Posterior cingulate gyrus (tissue), 11 donors: ENCODE results near the gene SPEF2.

Experiments used
- DNase-seq, 10 donors: peaks; one replicate each; pipeline versions ENCODE4 v3.0.0 to v3.0.0-alpha.2; 2020 to 2021; ENCODE audit warnings: mixed read lengths in 3 of 10
- intact Hi-C: fragments of 100-400 bp; cut with DNase I; formaldehyde crosslinking; loops from one replicate; pipeline ENCODE4 v1.15.1; 2023

SPEF2 gene

GRCh38 chr5:35694481-35694880 is 76.8 kb downstream of the SPEF2 start:
- intact Hi-C loops = no loop called here
- DNase-seq = no peak

DNA sequence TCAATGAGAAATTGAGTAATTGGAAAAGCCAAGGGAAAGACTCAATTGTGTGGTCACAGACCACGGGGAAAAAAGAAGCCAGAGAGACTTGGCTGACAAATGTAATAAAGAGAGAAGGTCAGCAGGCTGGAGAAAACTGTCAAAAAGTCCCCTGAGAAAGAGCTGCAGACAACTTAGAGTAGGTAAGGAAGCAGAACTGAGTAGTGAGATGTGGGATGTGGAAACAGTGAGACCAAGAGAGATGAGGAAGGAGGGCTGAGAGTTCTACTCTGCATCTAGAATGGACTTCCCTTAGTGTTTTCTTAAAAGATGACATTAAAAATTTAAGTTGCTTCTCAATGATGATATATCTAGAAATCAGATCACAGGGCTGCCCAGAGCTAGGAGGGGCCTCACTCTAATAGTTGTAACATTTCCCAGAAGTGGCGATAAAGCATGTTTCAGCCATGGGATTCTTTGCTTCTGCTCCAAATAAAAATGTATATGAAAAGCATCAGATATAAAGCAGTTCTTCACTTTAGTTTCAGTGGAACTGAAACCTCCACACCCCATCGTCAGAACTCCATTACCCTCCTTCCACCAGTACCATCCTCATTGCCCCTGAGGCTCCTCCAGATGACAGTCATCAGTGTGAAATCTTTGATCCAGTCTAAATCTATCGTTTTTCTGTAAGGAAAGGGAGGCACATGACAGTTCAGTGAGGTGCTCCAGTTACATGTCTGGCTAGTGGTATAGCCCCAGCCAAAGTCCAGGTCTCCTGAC is 80.6 kb downstream of the SPEF2 start:
- DNase-seq = no peak
- intact Hi-C loops = no loop called here

- no peak for DNase-seq
- intact Hi-C loops = no loop called here
These were observed 90.0 kb downstream of the SPEF2 start for GRCh38 chr5:35707659-35708058.

GRCh38 chr5:35709688-35710087 is 92.0 kb downstream of the SPEF2 start:
- DNase-seq = no peak
- intact Hi-C loops = no loop called here

DNA sequence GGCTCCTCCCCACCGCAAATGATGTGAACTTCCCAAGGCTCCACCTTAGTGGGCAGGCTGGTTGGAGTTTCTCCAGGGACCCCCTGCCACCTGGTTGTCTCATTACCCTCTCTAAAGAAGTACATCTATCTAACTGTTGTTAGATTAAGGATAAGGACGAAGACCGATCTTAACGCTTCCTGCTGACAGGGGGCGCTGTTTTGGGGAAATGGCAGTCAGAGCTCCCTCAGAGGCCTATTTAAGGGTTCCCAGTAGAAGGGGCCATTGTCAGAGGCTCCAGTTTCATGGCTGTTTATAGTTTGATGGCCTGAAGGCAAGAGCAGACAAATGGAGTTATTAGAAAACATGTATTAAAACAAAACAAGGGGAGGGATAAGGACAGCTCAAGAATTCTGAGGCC is 100.1 kb downstream of the SPEF2 start:
- intact Hi-C loops = no loop called here
- no peak for DNase-seq

DNA sequence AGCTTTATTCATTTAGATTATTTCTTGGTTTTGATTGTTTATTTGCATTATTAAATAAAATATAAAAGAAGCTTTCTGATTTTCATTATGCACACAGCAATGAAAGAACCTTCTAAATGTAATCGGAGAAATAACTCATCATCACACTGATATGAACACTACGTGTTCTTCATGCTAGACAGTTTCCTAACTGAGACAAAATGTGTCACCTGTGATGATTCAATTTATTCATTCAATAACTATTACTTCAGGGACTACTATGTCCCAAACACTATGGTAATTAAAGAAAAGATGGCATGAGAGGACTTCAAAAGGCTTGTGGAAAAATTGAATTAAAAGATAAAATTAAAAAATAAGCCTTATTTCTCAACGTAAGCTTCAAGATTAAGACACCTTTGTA is 118.1 kb downstream of the SPEF2 start:
- no peak for DNase-seq
- intact Hi-C loops = no loop called here

GRCh38 chr5:35736280-35736679 is 118.6 kb downstream of the SPEF2 start:
- intact Hi-C loops = no loop called here
- no peak for DNase-seq

- no peak for DNase-seq
- intact Hi-C loops = no loop called here
These were observed 123.6 kb downstream of the SPEF2 start for GRCh38 chr5:35741126-35741716.

DNA sequence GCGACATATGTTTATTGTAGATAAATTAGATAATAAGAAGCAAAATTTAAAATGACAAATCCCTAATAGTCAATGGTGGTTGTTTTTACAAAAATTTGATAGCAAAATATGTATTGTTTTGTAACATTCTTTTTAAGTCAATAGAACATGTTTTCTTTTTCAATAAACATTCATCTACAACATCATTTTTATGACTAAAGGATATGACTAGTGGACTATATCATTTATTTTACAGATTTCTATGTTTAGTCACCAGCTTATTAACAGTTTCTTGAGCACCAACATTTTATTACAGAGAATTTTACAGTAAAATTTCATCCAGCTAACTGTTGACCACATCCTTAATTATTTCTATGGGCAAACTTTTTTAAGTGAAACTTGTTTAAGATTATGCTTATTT is 124.3 kb downstream of the SPEF2 start:
- DNase-seq = no peak

GRCh38 chr5:35743644-35744043 is 126.0 kb downstream of the SPEF2 start:
- DNase-seq = no peak
- intact Hi-C loops = no loop called here

More for the DNA sequence above, 124.3 kb downstream of the SPEF2 start:
- intact Hi-C loops = no loop called here

DNA sequence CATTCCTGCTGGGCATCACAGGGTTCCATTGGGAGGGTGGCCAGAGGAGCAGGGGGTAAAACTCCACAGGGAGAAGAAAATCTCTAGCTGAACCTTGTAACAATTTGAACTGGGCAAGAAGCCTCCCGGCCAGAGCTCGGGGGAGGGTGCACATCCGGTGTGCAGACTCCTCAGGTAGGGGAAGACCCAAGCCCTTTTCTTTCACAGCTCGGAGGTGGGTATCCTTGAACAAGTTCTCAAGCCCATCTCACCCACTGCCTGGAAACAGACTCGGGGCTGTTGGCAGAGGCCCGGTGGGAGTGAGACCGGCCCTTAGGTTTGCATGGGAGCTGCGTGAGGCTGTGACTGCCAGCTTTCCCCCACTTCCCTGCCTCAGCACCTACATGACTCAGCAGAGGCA is 127.5 kb downstream of the SPEF2 start:
- intact Hi-C loops = no loop called here
- no peak for DNase-seq

DNA sequence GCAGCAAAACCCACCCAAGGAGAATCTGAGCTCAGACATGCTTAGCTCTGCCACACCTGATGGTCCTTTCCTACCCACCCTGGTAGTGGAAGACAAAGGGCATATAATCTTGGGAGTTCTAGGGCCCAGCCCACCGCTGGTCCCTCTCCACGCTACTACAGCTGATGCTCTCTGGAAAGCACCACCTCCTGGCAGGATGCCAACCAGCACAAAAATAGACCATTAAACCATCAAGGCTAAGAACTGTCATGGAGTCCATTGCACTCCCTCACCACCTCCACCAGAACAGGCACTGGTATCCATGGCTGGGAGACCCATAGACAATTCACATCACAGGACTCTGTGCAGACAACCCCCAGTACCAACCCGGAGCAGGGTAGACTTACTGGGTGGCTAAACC is 128.0 kb downstream of the SPEF2 start:
- intact Hi-C loops = no loop called here
- no peak for DNase-seq

- intact Hi-C loops = no loop called here
- no peak for DNase-seq
These were observed 134.3 kb downstream of the SPEF2 start for GRCh38 chr5:35752012-35752411.

DNA sequence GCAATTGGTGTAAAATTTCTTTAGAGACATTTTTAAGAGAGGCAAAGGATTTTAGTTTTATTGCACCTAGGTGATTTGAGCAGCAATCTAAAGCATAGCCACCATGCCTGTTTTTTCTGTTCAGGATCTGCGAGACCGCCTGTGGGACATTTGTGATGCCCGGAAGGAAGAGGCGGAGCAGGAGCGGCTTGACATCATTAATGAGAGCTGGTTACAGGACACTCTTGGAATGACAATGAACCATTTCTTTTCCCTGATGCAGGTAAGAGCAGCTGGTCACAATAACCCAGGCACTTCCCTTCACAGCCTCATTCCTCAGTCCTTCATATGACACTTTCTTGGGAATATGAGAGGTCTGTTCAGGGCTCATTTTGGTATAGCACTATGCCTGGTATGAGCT is 135.8 kb downstream of the SPEF2 start:
- intact Hi-C loops = no loop called here
- no peak for DNase-seq

DNA sequence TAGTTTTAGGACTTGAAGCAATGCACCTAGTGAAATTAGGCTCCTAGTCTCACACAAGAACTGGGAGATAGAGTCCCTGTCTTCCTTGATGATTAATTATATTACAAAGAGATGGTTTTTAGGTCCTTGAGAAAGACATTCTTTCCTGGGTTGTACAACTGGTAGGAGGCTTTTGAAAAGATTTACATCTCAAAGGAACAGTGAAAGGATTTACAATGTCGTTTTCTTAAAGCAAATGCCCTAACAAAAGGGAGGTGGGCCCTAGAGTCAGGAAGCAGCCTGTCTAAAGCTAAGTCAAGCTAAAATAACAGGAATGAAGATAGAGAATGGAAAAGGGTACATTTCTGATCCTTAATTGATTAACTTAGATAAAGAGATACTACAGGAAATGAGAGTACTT is 136.8 kb downstream of the SPEF2 start:
- intact Hi-C loops = no loop called here
- no peak for DNase-seq

DNA sequence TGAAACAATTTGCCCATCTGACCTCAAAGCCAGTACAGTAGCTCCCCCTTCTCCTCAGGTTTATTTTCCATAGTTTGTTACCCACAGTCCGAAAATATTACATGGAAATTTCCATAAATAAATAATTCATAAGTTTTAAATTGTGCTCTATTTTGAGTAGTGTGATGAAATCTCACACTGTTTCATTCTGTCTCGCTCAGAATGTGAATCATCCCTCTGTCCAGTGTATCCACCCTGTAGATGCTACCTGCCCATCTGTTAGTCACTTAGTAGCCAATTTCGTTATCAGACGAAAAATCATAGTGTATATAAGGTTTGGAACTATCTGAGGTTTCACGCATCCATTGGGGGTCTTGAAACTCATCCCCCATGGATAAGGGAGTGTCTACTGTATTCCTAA is 138.3 kb downstream of the SPEF2 start:
- DNase-seq = no peak
- intact Hi-C loops = no loop called here

DNA sequence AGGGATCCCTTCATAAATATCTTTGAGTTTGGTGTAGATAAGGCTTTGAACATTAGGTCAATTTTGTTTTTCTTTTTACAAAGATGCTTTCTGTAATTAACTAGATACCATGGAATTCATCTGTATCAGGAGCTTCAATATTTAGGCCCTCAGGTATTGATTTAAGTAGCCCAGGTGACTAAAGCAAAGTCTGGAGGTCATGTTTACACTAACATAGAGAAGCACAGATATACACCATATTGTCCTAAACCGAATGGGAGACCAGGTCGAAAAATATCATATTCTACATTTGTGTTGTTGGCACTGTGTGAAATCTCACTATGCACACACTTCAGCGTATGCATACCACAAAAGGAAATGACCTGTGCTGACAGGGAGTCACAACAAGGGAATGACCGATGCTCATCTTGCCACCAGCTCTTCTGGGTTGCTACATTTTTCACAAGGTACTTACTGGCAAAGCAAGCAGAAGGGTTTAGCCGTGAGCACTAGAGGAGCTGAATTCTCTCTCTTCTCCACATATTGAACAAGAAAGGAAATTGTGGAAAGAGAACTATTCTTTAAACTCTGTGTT is 140.6 kb downstream of the SPEF2 start:
- intact Hi-C loops = no loop called here
- no peak for DNase-seq

DNA sequence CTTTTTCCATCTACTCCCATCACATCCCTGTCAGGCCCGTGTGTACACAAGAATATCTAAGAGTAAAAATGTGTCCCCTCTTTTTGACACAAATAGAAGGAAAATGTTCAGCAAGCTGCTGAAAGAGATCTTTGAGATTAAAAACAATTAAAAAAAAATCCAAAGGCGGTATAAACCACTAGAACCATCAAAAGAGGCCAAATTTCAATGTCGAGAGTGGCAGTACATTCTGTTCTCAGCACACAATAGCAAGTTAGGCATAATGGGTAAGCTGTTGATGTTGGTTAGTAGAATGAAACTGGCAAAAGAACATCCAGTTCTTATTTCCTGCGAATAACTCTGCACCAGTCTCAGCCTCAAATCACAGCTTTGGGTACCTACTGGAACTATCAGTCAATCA is 143.9 kb downstream of the SPEF2 start:
- intact Hi-C loops = no loop called here

DNA sequence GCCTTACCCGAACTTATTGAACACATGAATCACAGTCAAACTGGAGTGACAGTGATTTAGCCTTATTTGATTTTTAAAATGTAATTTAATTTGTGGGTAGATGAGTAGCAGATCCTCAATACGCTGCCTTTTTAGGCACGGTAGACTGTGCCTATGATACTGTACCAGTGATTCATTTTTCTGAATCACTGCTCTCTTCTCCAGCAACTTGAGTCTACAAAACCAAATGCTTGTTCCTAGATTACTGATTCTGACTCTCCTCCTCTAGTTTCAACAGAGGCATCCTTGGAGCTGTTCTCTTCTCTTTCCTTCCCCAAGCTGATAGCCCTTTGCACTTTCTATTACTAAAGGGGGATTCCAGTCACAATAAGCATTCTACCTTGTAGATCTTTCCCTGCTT is 144.7 kb downstream of the SPEF2 start:
- intact Hi-C loops = no loop called here
- DNase-seq = no peak

More for the DNA sequence above, 143.9 kb downstream of the SPEF2 start:
- DNase-seq = no peak

GRCh38 chr5:35765921-35766320 is 148.3 kb downstream of the SPEF2 start:
- intact Hi-C loops = no loop called here
- DNase-seq = no peak

DNA sequence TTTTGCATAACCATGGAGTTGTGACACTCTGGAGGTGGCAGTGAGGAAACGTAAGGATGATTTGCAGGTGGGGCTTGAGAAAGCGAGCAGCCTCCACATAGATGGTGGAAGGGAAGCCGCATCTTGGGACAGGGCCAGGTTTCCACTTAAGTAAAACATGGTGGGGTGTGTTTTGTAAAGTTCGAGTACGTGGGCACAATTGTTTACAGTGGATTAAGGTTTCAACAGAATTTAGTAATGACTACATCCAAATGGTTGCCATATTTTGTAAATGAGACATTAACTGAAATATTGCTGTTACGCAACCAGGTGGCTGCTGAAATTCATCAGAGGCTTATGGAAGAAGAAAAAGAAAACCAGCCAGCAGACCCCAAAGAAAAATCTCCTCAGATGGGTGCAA is 153.6 kb downstream of the SPEF2 start:
- DNase-seq = no peak
- intact Hi-C loops = no loop called here

DNA sequence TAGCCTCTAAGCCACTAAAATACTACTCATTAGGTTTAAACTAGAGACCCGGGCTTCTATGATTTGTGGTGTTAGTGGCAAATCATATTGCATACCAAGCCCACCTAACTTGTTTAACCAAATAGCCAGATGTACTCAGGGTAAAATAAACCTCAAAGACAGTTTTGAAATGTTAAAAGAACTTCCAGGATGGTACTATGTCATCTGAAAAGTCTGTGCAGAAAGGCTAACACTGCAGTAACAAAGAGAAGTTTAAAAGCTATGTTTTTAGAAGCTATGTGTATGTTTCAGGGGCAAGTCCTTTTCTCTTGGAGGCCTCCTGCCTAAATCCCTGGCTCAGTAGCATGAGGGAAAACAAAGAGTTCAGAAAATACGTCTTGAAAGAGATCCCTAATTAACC is 154.2 kb downstream of the SPEF2 start:
- DNase-seq = no peak
- intact Hi-C loops = no loop called here
